ENCODE measurements around the gene DHX8. TPM values are rescaled to one million over a fixed set of nuclear protein-coding genes. Genes with fewer than 3 reads are reported as not detected.

The DHX8 gene
- total RNA-seq, 1 experiment from 2014 or later, result 54.1 TPM

GRCh38 chr17:43542859-43543258, 59.1 kb downstream of the DHX8 start:
- H3K27ac Mint-ChIP-seq, result peak overlapping the region in 1 of 3 experiments; percentile 88; a peak in 1 of 7 replicates
- WGBS (ENCODE audit: extremely low coverage, insufficient read length, low lambda C conversion rate), result no CpG with 5 or more reads among the region's 8 CpGs
- H3K4me3 Mint-ChIP-seq, result peak overlapping the region; percentile 85 to 99
- no peak overlapping the region for H2BK20ac ChIP-seq (ENCODE audit: low read depth, low read length, poor library complexity, severe bottlenecking)
- H2AFZ ChIP-seq (ENCODE audit: low read length), result no peak overlapping the region
- peaks cover 0 to 13% (median 7%) of the 10 kb centered on the region in 3 experiments; a peak in 5 of 7 replicates for H3K36me3 Mint-ChIP-seq (ENCODE audit: insufficient read depth in 1 of 3, low read depth in 3 of 3)
- H2BK15ac ChIP-seq (ENCODE audit: low read depth, low read length), result no peak overlapping the region
- H3K79me1 ChIP-seq (ENCODE audit: insufficient read depth, low read depth, low read length, poor library complexity, severe bottlenecking), result no peaks in the 10 kb centered on the region
- no peak overlapping the region for H3K56ac ChIP-seq (ENCODE audit: insufficient read length, low read depth, low read length)
- no peaks in the 10 kb centered on the region for H3K9me3 ChIP-seq (ENCODE audit: control insufficient read depth, low read depth, low read length)
- H4K5ac ChIP-seq (ENCODE audit: insufficient read length, low read depth, low read length), result no peak overlapping the region
- H3T11ph ChIP-seq (ENCODE audit: low read length), result no peak overlapping the region
- no peak overlapping the region for H3K14ac ChIP-seq (ENCODE audit: insufficient read depth, low read length)
- peaks cover 66 to 70% of the 10 kb centered on the region in 2 experiments for H3K4me1 Mint-ChIP-seq
- peaks cover 16% of the 10 kb centered on the region for H3K23me2 ChIP-seq (ENCODE audit: insufficient read length, low read depth, low read length, poor library complexity, severe bottlenecking)
- peaks cover 22% of the 10 kb centered on the region; the same call in 1 of the 2 replicates for H3K79me2 ChIP-seq (ENCODE audit: insufficient read depth, low read length)
- TF ChIP-seq CTCF (conservative IDR thresholded peaks at IDR 0.05), result no peak
- H3K9ac ChIP-seq (ENCODE audit: extremely low read depth, insufficient read length, low read length), result no peak overlapping the region
- no peak overlapping the region for H3K27ac ChIP-seq (ENCODE audit: insufficient read length, low read depth, low read length)
- H3K4me1 ChIP-seq (ENCODE audit: insufficient read depth, low read length), result peaks cover 17% of the 10 kb centered on the region; the same call in 1 of the 2 replicates
- H3K27me3 ChIP-seq (ENCODE audit: insufficient read depth, low read length), result no peaks in the 10 kb centered on the region
- H3K18ac ChIP-seq (ENCODE audit: insufficient read length, low read depth, low read length), result no peak overlapping the region
- H2BK5ac ChIP-seq (ENCODE audit: insufficient read length, low read length), result no peak overlapping the region
- H3K9me3 Mint-ChIP-seq, result no peaks in the 10 kb centered on the region; a peak in 2 of 5 replicates
- no peak overlapping the region for H3K23ac ChIP-seq (ENCODE audit: insufficient read length, low read depth, low read length)
- no peak overlapping the region for H2BK12ac ChIP-seq (ENCODE audit: insufficient read length, low read depth, low read length)
- H4K20me1 ChIP-seq (ENCODE audit: control insufficient read depth, insufficient read depth, insufficient read length), result no peaks in the 10 kb centered on the region
- peak overlapping the region; percentile 89 for H3K4me2 ChIP-seq (ENCODE audit: insufficient read depth, insufficient read length, low read length)
- H4K8ac ChIP-seq (replicated peaks; ENCODE audit: insufficient read length, low read depth, low read length), result no peak overlapping the region
- H4K91ac ChIP-seq (ENCODE audit: insufficient read length, low read depth, low read length), result no peak overlapping the region
- no peak overlapping the region for H2BK120ac ChIP-seq (ENCODE audit: low read depth, low read length, poor library complexity, severe bottlenecking)
- peaks cover 26% of the 10 kb centered on the region for H3K27me3 Mint-ChIP-seq (ENCODE audit: low read depth)
- no peak overlapping the region for H3K4ac ChIP-seq (ENCODE audit: low read depth, low read length)
- no peak for DNase-seq
- H2AK5ac ChIP-seq (ENCODE audit: insufficient read length, low read length), result no peak overlapping the region

Measured in H9 (cell line).